Embryonic facial prominence (tissue), 1 donor: ENCODE measurements around the gene CEACAM19.
A peak's percentile ranks its signal among the peaks of the same experiment; 100 is the strongest.
"Not testable (repeated sequence)": the region's sequence is repeated elsewhere in the genome, so short reads cannot be mapped to it uniquely, and the experiment has no call there.

Experiments
- DNase-seq: peaks from one replicate; pipeline ENCODE4 v3.0.0-alpha.2; 2016; ENCODE audit errors: extremely low spot score

The CEACAM19 gene

GRCh38 chr19:44645407-44646048, 25.8 kb upstream of the CEACAM19 start:
- DNase-seq: no peak

GRCh38 chr19:44646049-44646416, 25.2 kb upstream of the CEACAM19 start:
- no peak for DNase-seq

- no peak for DNase-seq
These were observed 24.1 kb upstream of the CEACAM19 start for GRCh38 chr19:44647144-44647543.

- no peak for DNase-seq
These were observed 22.5 kb upstream of the CEACAM19 start for GRCh38 chr19:44648631-44649251.

GRCh38 chr19:44649578-44650145, 21.6 kb upstream of the CEACAM19 start:
- DNase-seq: no peak

GRCh38 chr19:44653343-44653742, 17.9 kb upstream of the CEACAM19 start:
- no peak for DNase-seq

GRCh38 chr19:44653977-44654774, 17.1 kb upstream of the CEACAM19 start:
- DNase-seq: no peak

- peak; percentile 18 for DNase-seq
These were observed 13.9 kb upstream of the CEACAM19 start for GRCh38 chr19:44657211-44657921.

GRCh38 chr19:44658069-44658733, 13.1 kb upstream of the CEACAM19 start:
- DNase-seq: no peak

- no peak for DNase-seq
These were observed 11.2 kb upstream of the CEACAM19 start for GRCh38 chr19:44660081-44660480.

GRCh38 chr19:44661205-44661604, 10.1 kb upstream of the CEACAM19 start:
- no peak for DNase-seq

- DNase-seq: no peak
These were observed 9.4 kb upstream of the CEACAM19 start for GRCh38 chr19:44661904-44662303.

- DNase-seq: no peak
These were observed 8.4 kb upstream of the CEACAM19 start for GRCh38 chr19:44662691-44663385.

- no peak for DNase-seq
These were observed 7.3 kb upstream of the CEACAM19 start for GRCh38 chr19:44663996-44664395.

- DNase-seq: no peak
These were observed 6.3 kb upstream of the CEACAM19 start for GRCh38 chr19:44664976-44665375.

- no peak for DNase-seq
These were observed 4.3 kb upstream of the CEACAM19 start for GRCh38 chr19:44666852-44667556.

- no peak for DNase-seq
These were observed 2.1 kb upstream of the CEACAM19 start for GRCh38 chr19:44668985-44669764.

- DNase-seq: not testable (repeated sequence)
These were observed 1.3 kb upstream of the CEACAM19 start for GRCh38 chr19:44670027-44670426.

- DNase-seq: no peak
These were observed 944 bp downstream of the CEACAM19 start for GRCh38 chr19:44672226-44672625.
